ENCODE measurements around the gene POGLUT2.
A peak's percentile ranks its signal among the peaks of the same experiment; 100 is the strongest.
"Not testable (repeated sequence)": the region's sequence is repeated elsewhere in the genome, so short reads cannot be mapped to it uniquely, and the experiment has no call there.

Gene POGLUT2

DNA sequence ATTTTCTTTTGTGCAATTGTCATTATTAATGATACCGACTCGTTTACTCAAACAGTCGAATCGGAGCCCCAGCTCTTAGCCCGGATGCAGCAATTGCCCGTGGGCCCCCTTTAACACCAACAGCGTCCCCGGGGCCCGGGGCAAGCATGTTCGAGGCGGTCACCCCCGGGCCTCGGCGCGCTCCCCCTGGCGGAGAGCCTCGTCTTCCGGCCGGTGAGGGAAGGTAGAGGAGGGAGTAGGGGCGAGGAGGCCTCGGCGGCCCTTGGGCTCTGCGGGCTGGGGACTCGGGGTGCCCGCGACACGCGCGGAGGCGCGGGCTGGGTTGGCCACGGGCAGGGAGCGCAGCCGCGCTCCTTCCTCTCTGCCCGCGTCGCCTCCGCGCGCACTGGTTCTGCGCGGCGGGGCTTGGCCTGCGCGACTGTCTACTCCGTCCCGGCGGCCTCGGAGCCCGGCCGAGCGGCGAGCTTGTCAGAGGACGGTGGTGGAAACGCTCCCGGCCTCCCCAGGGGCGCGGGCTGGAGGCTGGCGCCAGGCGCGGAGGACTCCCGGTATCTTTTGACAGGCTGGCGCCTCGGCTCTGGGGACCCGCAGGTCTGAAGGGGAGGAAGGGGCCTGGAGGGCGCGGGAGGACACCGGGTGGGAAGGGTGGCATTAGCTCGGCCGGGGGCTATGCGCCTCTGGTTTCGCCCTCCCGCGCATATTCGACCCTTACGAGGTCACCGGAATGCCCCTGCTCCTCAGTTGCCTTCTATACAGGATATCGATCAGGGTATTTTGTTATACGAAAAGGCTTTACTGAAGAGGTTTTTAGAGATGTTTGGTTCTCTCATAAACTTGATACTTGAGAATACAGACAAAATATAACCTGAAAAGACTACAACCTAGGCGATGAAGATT, 1.6 kb upstream of the POGLUT2 start:
- peak; percentile 55 for DNase-seq

DNA sequence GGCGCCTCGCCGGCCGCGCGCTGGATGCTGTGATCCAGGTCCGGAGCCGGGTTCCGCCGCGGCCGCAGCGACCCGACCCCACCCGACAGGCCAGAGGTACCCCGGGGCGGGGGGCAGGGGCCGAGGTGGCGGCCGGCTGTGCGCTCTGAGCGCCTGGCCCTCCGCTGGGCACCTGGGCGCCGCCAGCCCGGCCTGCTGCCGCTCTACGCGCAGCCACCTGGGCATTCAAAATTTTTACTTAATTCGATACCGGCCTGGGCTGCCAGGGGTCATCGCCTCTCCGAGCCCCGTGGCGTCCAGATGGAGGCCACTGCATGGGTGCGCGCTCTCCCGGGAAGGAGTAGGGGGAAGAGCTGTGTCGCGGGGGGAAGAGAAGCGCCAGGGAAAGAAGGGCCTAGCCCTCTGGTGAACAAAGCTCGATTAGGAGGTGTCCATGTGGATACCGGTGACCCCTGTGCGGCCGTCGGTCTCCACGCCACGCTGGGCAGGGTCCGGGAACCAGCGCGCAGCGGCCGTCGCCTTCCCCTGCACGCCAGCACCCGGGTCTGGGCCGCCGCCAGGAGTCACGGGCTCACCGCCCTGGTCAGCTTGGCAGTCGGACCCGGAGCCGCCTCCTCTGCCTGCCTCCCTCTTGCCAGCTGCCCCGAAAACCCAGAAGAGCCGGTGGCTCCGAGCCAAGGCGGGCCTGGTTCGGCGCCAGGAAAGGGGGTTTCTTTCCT, 809 bp upstream of the POGLUT2 start:
- DNase-seq, result no peak

DNA sequence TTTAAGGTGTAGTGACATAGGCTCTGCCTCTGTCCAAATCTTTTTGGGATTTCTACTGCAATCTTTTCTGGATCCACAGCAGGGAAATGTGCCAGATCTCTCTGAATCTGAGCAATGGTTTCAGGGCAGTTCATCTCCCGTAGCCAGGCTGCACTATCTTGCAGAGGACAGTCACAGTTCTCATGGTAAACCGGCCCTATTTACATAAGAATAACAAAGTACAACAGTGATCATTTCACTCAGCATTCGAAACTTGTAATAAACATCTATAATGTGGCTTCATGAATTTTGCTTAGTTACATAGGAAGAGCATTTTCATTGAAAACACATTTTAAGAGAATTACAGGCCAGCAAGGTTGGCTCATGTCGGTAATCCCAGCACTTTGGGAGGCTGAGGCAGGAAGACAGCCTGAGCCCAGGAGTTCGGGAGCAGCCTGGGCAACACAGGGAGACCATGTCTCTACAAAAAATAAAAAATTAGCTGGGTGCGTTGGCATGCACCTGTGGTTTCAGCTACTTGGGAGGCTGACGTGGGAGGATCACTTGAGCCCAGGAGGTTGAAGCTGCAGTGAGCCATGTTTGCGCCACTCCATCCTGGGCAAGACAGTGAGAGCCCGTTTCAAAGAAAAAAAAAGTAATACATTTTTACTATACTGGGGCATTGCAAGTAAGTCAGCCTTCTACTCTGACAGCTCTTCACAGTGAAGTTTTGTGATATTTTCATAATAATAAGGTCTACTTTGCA, 5.0 kb downstream of the POGLUT2 start:
- DNase-seq, result no peak

DNA sequence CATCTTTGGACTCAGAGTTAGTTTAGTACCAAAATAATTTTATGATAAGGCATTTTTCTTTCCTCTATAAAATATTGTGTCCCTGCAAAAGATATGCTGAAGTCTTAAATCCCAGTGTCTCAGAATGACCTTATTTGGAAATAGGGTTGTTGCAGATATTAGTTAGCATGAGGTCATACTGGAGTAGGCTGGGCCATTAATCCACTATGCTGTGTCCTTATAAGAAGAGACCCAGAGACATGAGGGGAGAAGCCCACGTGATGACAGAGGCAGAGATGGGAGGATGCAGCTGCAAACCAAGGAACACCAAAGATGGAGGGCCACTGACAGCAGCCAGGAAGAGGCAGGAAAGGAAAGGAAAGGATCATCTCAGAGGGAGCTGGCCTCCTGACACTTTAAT, 6.4 kb downstream of the POGLUT2 start:
- DNase-seq, result no peak

DNA sequence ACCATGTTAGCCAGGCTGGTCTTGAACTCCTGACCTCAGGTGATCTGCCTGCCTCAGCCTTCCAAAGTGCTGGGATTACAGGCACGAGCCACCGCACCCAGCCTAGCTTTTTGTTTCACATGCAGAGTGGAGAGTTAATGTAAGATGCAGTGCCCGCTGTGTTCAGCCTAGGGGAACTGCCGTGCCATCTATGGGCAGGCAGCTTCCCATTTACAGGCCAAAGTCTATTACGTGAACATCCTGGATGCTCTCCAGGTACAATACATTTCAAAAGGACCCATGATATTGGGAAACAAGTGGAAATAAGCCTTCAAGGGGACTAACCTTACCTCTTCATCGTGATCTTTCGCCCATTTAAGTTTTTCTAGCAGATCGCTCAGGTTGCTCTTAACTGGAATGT, 10.1 kb downstream of the POGLUT2 start:
- DNase-seq, result no peak

DNA sequence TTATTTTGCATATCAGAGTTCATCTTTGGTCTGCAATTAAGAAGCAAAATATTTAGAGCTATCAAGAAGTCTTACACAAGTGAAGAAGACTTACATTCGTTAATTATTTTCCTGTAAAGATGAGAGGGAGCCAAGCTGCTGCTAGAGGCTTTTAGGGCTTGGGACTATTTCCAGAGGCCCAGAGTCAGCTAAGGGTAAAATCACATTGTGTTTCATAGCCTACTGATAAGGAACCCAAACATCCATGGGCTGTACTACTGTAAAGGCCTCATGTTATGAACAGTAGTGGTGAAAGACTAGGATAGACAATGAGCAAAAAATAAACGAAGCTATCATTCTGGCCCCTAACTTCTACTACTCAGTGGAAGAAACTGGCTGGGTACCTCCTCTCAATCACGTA, 14.3 kb downstream of the POGLUT2 start:
- DNase-seq, result no peak

DNA sequence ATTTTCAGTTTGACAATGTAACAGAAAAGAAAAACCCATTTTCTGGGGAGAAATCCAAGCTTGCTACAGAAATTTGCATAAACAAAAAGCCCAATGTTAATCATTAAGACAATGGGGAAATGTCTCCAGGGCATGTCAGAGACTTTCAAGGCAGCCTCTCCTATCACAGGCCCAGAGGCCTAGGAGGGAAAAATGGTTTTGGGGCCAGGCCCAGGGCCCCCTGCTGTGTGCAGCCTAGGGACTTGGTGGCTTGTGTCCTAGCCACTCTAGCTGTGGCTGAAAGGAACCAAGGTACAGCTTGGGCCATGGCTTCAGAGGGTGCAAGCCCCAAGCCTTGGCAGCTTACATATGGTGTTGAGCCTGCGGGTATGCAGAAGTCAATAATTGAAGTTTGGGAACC, 17.2 kb downstream of the POGLUT2 start:
- no peak for DNase-seq

DNA sequence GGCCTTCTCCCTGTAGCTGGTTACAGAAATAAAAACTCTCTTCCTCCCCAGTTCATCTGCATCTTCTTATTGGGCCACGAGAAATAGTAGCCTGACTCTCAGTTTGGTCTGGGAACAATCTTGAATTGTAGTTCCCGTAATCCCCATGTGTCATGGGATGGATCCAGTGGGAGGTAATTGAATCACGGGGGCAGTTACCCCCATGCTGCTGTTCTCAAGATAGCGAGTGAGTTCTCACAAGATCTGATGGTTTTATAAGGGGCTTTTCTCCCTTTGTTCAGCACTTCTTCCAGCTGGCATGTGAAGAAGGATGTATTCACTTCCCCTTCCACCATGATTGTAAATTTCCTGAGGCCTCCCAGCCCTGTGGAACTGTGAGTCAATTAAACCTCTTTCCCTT, 18.1 kb downstream of the POGLUT2 start:
- not testable (repeated sequence) for DNase-seq

DNA sequence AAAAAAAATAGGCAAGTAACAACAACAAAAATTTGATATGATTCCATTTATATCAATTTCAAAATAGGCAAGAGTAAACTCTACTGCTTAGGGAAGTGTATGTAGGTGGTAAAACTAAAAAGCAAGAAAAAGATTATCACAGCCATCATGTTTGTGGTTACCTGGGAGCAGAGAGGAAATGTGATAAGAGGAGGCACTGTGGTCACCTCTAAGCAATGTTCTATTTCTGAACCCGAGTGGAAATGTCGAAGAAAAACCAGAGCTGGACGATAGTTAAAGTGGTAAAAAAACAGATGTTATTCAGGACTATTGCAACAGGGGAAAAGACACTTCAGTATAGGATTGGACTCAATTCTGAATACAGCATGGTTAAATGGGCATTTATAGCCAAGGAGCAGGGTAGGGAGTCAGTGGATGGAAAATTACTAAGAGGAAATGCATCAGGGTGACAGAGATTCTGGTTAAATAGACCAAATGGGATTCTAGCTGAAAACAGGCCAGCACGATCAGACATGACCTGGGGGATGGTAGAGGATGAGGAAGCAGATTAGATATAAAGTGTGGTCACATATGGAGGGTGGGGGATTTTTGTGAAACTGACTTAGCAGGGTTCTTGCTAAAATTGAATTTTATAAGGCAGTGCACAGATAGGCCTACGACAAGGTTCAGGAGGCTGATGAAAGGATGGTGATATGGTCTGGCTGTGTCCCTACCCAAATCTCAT, 19.2 kb downstream of the POGLUT2 start:
- no peak for DNase-seq

DNA sequence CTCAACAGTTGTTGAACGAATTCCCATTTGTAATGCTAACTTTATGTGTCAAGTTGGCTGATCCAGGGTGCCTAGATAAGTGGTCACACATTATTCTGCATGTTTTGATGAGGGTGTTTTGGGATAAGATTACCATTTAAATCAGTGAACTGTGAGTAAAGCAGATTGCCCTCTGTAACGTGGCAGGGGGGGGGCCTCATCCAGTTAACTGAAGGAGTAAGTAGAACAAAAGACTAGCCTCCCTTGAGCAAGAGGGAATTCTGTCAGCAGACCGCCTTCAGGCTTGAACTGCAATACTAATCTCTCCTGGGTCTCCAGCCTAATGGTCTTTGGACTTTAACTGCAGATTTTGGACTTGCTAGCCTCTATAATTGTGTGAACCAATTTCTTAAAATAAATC, 21.0 kb downstream of the POGLUT2 start:
- DNase-seq, result no peak

DNA sequence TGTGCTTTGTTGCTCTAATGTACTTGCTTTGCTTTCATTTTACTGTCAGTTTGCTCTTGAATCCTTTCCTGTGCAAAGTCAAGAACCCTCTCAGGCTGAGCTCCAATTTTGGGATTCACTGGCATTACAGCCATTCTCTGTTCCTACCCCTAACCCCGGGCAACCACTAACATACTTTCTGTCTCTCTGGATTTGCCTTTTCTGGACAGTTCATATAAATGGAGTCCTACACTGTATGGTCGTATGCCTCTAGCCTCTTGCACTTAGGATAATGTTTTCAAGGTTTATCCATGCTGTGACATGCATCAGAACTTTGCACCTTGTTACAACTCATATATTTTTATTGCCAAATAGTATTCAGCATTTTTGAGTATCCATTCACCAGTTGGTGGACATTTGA, 22.5 kb downstream of the POGLUT2 start:
- DNase-seq, result no peak

DNA sequence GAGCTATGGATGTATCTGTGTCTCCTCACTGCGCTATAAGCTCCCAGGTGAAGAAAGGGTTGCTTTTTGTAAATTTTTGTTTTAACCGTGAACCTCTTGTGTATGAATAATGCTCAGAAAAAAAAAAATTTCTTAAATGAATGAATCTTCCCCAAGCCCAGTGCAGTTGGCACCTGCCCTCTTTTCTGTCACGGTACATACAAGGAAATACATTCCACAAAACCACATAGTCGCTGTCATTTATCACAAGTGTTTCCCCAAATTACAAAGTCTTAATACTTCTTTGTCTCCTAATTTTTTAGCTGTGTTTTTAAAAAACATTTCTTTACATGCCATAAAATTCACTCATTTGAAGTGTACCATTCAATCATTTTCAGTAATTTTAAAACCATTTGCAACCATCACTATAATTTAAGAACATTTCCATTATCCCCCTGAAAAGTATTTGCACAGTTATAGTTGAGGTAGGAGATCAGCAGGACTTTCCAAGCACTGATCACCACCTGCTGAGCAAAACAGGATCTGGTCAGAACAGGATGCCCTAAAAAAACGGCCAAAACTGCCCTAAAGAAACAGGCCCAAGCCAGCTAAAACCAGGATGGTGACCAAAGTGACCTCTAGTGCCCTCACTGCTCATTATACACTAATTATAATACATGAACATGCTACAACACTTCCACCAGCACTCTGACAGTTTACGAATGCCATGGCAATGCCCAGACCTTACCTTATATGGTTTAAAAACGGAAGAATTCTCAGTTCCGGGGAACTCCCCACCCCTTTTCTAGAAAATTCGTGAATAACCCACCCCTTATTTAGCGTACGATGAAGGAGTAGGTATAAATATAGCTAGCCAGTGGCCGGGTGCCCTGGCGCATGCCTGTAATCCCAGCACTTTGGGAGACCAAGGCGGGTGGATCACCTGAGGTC, 23.9 kb downstream of the POGLUT2 start:
- no peak for DNase-seq

DNA sequence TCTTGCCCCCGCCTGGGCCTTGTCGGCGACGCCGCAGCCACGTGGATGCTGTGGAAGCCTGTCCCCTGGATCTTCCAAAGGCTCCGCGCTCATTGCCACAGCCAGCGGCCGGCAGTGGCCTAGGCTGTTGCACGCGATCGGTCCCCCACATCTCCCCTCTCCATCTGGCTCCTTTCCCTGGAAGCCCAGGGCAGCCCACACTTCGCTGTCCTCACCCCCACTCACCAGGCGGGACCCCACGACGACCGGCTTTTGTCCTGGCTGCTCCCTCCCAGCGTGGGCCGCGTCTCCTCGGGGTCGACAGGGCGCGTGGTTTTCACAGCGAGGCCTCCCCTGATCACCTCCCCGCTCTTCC, 24.6 kb downstream of the POGLUT2 start:
- no peak for DNase-seq

DNA sequence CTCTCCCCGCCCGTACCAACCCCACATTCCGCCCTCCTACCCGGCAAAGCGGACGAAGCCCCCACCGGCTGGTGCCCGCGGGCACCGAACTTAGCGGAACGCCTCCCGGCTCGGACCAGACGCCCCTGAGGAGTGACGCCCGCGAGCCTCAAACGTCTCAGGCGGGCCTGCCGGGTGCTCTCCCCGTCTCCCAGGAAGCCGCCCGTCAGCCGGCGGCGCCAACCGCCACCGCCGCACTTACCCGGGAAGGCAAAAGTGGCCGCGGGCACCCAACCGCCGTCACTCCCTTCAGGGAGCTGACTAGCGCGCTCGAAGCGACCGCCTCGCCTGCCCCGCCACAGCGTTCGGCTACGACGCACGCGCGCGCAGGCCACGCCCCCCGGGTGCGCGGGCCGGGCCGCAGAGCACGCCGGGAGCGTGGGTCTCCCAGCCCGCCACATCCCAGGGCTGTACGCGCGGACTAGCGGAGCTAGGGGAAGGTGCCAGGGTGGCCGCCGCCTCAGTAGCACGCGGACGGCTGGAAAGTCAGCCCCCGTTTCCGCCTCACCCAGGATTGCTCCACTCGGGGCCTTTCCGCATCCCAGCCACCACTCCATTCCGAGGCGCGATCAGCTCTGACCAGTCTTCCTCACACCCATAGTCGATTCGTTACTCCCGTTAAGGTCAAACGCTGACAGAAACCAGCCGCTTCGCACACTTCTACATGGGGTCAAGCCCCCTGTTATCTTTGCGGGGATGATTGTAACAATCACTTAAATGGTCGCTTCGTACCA, 25.1 kb downstream of the POGLUT2 start, which contains the start of gene TEX30:
Gene TEX30 (minus strand): TSS at position 346 of the 773 bp plus-strand sequence. CDS start 3,760 bp downstream, outside the sequence.
- no peak for DNase-seq

DNA sequence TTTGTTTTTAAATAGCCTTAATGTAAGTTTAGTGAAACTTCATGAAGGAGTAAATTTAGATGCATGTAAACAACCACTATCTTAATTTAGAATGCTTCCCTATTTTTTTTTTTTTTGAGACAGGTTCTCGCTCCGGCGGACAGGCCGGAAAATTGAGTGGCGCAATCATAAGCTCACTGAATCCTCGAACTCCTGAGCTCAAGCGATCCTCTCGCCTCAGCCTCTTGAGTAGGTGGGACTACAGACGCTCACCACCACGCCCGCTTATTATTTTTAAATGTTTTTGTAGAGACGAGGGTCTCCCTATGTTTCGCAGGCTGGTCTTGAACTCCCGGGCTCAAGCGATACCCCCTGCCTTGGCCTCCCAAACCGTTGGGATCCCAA, 26.7 kb downstream of the POGLUT2 start:
- DNase-seq, result no peak

DNA sequence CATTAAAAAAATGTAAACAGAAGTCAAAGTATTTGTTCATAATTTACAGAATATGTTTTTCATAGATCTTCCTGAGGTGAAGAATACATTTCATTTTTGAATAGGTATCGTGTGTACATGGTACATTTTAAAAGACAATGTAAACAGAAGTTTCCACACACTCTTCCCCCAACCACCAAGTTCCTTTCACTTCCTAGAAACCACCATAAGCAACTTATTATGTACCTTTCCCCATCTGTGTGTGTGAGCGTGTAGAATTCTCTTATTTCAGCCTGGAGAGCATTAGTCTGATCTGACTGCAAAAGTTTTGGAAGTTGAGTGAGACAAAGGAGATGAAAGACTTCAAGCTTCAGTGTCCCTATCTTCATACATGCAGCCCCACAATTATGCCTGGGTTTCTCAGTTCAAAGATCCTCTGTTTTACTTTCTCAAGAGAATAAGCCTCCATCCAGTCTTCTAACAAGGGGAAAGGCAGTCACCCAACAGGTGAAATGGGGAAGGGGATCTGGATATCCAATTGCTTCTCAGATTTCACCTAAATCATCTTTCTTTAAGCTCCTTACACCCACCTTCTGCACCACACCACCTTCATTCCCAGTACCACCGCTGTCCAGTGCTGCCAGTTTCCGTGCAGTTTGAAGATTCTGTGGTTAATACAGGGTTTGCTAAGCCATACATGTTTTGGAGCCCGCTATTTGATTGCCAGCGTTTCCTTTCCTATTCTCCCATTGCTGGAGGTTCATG, 27.3 kb downstream of the POGLUT2 start:
- DNase-seq, result no peak

DNA sequence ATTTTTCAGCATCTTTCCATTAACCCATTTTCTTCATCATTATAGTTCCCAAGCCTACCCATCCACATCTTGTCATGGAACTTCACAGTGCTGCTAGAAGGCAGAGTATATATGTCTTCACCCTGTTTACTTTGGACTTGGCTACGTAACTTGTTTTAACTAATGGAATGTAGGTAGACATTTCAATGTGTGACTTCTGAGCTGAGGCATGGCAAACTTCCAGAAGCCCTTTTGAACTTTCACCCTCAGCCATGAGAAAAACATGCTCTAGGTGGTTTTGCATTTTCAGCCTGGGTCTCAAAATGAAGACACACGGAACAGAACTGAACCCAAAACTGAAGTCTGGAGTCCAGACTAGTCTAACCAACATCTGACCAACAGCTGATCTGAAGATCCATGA, 28.3 kb downstream of the POGLUT2 start:
- no peak for DNase-seq

DNA sequence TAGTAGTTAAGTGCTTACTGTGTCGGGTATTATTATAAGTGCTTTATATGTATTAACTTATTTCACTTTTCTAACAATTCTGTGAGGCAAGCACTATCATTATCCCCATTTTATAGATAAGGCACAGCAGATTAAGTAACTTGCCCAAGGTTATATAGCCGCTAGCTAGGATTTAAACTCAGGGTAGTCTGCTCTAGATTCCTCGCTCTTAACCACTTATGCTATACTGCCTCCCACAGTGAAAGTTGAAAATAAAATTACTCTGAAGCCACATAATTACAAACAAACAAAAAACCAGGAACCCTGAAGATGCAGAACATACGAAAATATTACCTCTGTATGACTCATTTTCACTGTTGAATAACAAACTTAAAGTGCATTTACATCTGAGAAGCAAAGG, 29.1 kb downstream of the POGLUT2 start:
- DNase-seq, result no peak

DNA sequence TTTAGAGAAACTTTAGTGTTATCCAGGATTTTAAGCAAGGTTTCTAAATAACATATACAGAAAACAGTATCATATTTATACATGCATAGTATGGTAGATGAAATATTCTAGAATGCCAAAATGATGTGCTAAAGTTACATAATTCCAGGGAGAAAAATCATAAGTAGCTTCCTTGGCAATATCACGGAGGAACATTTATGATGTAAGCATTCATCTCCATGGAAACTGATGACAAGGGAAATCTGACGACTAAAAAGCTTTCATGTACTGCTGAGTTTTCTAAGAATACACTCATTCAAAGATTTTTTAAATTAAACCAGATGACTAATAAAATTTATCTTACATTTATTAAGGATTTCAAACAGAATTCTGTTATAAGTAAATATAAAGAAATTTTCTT, 29.9 kb downstream of the POGLUT2 start:
- no peak for DNase-seq

DNA sequence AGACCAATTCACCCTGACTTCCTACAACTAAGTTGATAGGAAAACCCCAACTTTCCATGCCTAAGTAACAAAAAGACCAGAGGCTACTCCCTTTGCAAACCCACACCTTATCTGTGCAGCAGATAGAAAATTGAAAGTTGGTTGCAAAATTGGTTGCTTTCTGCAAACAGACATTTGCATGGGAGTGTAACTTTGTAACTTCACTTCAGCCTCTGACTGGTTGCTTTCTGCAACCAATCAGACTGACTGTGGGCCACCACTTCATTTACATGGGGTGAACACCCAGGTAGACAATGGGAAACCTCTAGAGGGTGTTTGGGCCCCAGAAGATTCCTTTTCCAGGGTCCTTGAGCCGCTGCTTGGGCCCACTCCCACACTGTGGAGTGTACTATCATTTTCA, 35.0 kb downstream of the POGLUT2 start:
- DNase-seq, result no peak

All from NCI-H1105 (cell line).